HG02973 (cell line): ENCODE measurements around the gene CHST13.

Experiments
- ATAC-seq: cut with Tn5 transposase; IDR thresholded peaks from one replicate; pipeline ENCODE4 v1.9.1; 2021; ENCODE audit warnings: moderate library complexity; ENCODE audit not compliant: unreplicated experiment

Gene CHST13

GRCh38 chr3:126508564-126508964 lies 15.4 kb upstream of the CHST13 start:
- ATAC-seq = no peak

- no peak for ATAC-seq
These were observed 14.2 kb upstream of the CHST13 start for GRCh38 chr3:126509597-126510307.

- no peak for ATAC-seq
These were observed 13.5 kb upstream of the CHST13 start for GRCh38 chr3:126510308-126510910.

GRCh38 chr3:126511291-126511690 lies 12.7 kb upstream of the CHST13 start:
- no peak for ATAC-seq

GRCh38 chr3:126512026-126512425 lies 11.9 kb upstream of the CHST13 start:
- no peak for ATAC-seq

GRCh38 chr3:126512916-126513650 lies 10.9 kb upstream of the CHST13 start:
- ATAC-seq = no peak

- ATAC-seq = no peak
These were observed 9.8 kb upstream of the CHST13 start for GRCh38 chr3:126514161-126514560.

GRCh38 chr3:126515066-126515706 lies 8.8 kb upstream of the CHST13 start:
- ATAC-seq = no peak

GRCh38 chr3:126516152-126516935 lies 7.6 kb upstream of the CHST13 start:
- no peak for ATAC-seq

- no peak for ATAC-seq
These were observed 7.0 kb upstream of the CHST13 start for GRCh38 chr3:126516936-126517290.

GRCh38 chr3:126517291-126517951 lies 6.5 kb upstream of the CHST13 start, which contains the start of gene UROC1:
Gene UROC1, minus strand, starts transcription at chr3:126517773. Its CDS starts 54 bp downstream, at chr3:126517719.
- no peak for ATAC-seq

GRCh38 chr3:126517986-126518778 lies 5.8 kb upstream of the CHST13 start:
- ATAC-seq = no peak

GRCh38 chr3:126518779-126519177 lies 5.2 kb upstream of the CHST13 start:
- ATAC-seq = no peak

- ATAC-seq = no peak
These were observed 4.2 kb upstream of the CHST13 start for GRCh38 chr3:126519506-126520455.

- ATAC-seq = no peak
These were observed 2.6 kb upstream of the CHST13 start for GRCh38 chr3:126521122-126521891.

GRCh38 chr3:126522363-126522788 lies 1.6 kb upstream of the CHST13 start:
- ATAC-seq = no peak

- ATAC-seq = no peak
These were observed 554 bp downstream of the CHST13 start for GRCh38 chr3:126524429-126524988.
